ENCODE data around the gene VPS13A. TPM values are rescaled to one million over a fixed set of nuclear protein-coding genes. Genes with fewer than 3 reads are reported as not detected.

The VPS13A gene
- total RNA-seq, 1 experiment from 2014 or later, result 14.3 TPM

DNA sequence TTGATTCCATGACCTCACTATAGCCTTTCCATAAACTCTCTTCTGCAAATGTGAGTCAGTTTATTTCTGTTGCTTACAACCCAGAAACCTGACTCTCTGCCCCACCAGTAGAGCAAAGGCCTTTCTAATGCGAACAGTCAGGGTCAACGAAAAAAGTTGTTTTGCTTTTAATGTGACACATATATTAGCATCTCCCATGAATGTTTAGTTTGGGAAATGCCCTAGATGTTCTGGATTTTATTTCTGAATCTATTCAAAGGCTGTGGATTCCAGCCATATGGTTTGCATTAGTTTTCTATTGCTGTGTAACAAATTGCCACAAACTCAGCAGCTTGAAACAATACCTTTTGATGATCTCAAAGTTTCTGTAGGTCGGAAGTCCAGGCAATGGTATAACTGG, 277.3 kb downstream of the VPS13A start:
- H3K36me3 Mint-ChIP-seq (ENCODE audit: insufficient read depth, unreplicated experiment), result peaks cover 4% of the 10 kb centered on the region
- H3K4me1 Mint-ChIP-seq (ENCODE audit: low read depth, unreplicated experiment), result no peaks in the 10 kb centered on the region
- H3K27me3 ChIP-seq (replicated peaks; ENCODE audit: control insufficient read depth, insufficient read depth, low read length), result no peaks in the 10 kb centered on the region
- intact Hi-C loops (cut with micrococcal nuclease; ENCODE audit: unreplicated experiment), result loop anchor here (10.0 kb wide), 1 partner anchor 190 kb away; the partner anchor contains the start of gene GNA14
- no peak overlapping the region for H3K27ac Mint-ChIP-seq (ENCODE audit: unreplicated experiment)
- ChIA-PET CTCF (no interaction called here), POLR2A (no interaction called here)
- H3K27me3 Mint-ChIP-seq (ENCODE audit: insufficient read depth, unreplicated experiment), result no peaks in the 10 kb centered on the region
- no peaks in the 10 kb centered on the region for H3K4me1 ChIP-seq
- no peak overlapping the region for H3K4me3 Mint-ChIP-seq (ENCODE audit: unreplicated experiment)
- H3K4me3 ChIP-seq (ENCODE audit: low read depth, low read length), result no peak overlapping the region
- no peaks in the 10 kb centered on the region for H3K9me3 ChIP-seq
- no peaks in the 10 kb centered on the region for H3K9me3 Mint-ChIP-seq (ENCODE audit: unreplicated experiment)
- BruUV-seq (replicated peaks), result no TSS peak
- TF ChIP-seq CTCF (IDR thresholded peaks at IDR 0.05; ENCODE audit: insufficient read depth in 1 of 2, low read depth in 1 of 2, low read length in 1 of 2, severe bottlenecking in 1 of 2, unreplicated experiment in 1 of 2), result no peak
- H3K36me3 ChIP-seq (ENCODE audit: control insufficient read depth, insufficient read depth, low read length), result no peaks in the 10 kb centered on the region
- DNase-seq, result no peak

DNA sequence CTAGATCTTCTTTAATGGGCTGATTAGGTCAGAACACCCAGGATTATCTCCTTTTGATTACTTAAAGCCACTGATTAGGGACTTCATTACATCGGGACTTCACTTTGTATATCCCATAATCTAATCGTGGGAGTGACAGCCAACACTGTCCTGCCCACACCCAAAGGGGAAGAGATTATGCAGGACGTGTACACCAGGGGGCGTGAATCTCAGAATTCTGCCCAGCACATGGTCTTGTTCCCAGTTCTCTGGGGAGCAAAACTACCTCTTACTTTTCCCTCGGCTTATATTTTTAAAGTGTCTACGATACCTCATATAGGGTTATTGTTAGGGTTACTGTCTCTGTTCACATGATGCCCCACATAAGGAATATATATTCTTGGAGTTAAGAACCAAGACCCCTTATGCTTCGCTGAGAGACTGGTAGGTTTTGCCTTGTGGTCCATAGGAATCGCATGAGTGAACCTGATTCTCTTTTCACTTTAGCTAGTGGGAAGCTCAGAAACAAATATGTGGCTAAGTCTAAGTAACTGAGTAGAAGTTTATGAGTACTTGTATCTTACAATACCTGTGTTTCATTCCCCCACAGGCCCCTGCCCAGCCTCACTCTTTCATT, 278.1 kb downstream of the VPS13A start:
- Mint-ChIP-seq H3K36me3 (ENCODE audit: insufficient read depth, unreplicated experiment) (peaks cover 7% of the 10 kb centered on the region), H3K27me3 (ENCODE audit: insufficient read depth, unreplicated experiment) (no peaks in the 10 kb centered on the region), H3K4me1 (ENCODE audit: low read depth, unreplicated experiment) (no peaks in the 10 kb centered on the region), H3K4me3 (ENCODE audit: unreplicated experiment) (no peak overlapping the region), H3K9me3 (ENCODE audit: unreplicated experiment) (no peaks in the 10 kb centered on the region), H3K27ac (ENCODE audit: unreplicated experiment) (no peak overlapping the region)
- CTCF ChIA-PET, result no interaction called here
- DNase-seq, result peak in 1 of 2 experiments; percentile 23
- no peak overlapping the region for H3K4me3 ChIP-seq (ENCODE audit: low read depth, low read length)
- BruUV-seq (replicated peaks), result no TSS peak
- H3K4me1 ChIP-seq, result no peaks in the 10 kb centered on the region
- intact Hi-C loops (cut with micrococcal nuclease; ENCODE audit: unreplicated experiment), result loop anchor here (10.0 kb wide), 1 partner anchor 189 kb away; the partner anchor contains the start of gene GNA14
- H3K36me3 ChIP-seq (ENCODE audit: control insufficient read depth, insufficient read depth, low read length), result no peaks in the 10 kb centered on the region
- no peaks in the 10 kb centered on the region for H3K27me3 ChIP-seq (replicated peaks; ENCODE audit: control insufficient read depth, insufficient read depth, low read length)
- POLR2A ChIA-PET, result no interaction called here
- no peaks in the 10 kb centered on the region for H3K9me3 ChIP-seq
- peak in 1 of 2 experiments; percentile 18 for TF ChIP-seq CTCF (IDR thresholded peaks at IDR 0.05; ENCODE audit: insufficient read depth in 1 of 2, low read depth in 1 of 2, low read length in 1 of 2, severe bottlenecking in 1 of 2, unreplicated experiment in 1 of 2)

- Histone ChIP-seq H3K27me3 (replicated peaks; ENCODE audit: control insufficient read depth, insufficient read depth, low read length) (no peaks in the 10 kb centered on the region), H3K4me3 (ENCODE audit: low read depth, low read length) (no peak overlapping the region), H3K36me3 (ENCODE audit: control insufficient read depth, insufficient read depth, low read length) (no peaks in the 10 kb centered on the region), H3K4me1 (no peaks in the 10 kb centered on the region), H3K9me3 (no peaks in the 10 kb centered on the region)
- POLR2A ChIA-PET, result no interaction called here
- peak in 1 of 2 experiments; percentile 51 for TF ChIP-seq CTCF (IDR thresholded peaks at IDR 0.05; ENCODE audit: insufficient read depth in 1 of 2, low read depth in 1 of 2, low read length in 1 of 2, severe bottlenecking in 1 of 2, unreplicated experiment in 1 of 2)
- CTCF ChIA-PET, result no interaction called here
- no TSS peak for BruUV-seq (replicated peaks)
- H3K36me3 Mint-ChIP-seq (ENCODE audit: insufficient read depth, unreplicated experiment), result peaks cover 7% of the 10 kb centered on the region
- no peaks in the 10 kb centered on the region for H3K4me1 Mint-ChIP-seq (ENCODE audit: low read depth, unreplicated experiment)
- H3K27me3 Mint-ChIP-seq (ENCODE audit: insufficient read depth, unreplicated experiment), result no peaks in the 10 kb centered on the region
- peak; percentile 62 to 64 for DNase-seq
- H3K27ac Mint-ChIP-seq (ENCODE audit: unreplicated experiment), result no peak overlapping the region
- H3K4me3 Mint-ChIP-seq (ENCODE audit: unreplicated experiment), result no peak overlapping the region
- H3K9me3 Mint-ChIP-seq (ENCODE audit: unreplicated experiment), result no peaks in the 10 kb centered on the region
- intact Hi-C loops (cut with micrococcal nuclease; ENCODE audit: unreplicated experiment), result loop anchor here (10.0 kb wide), 1 partner anchor 188 kb away; the partner anchor contains the start of gene GNA14
Measured at GRCh38 chr9:77456829-77457437, 279.6 kb downstream of the VPS13A start.
